Erythroblast (primary cell): Measurements from ENCODE around the gene GLUD1.

Experiments
- GATA1 ChIP-seq: IDR thresholded peaks from 2 replicates; pipeline ENCODE4 v1.6.1; 2011; ENCODE audit warnings: low read depth, mild to moderate bottlenecking, control low read depth, low read length, moderate library complexity
- POLR2A ChIP-seq: IDR thresholded peaks from 2 replicates; pipeline ENCODE4 v1.6.1; 2011; ENCODE audit warnings: mild to moderate bottlenecking, low read length

DNA sequence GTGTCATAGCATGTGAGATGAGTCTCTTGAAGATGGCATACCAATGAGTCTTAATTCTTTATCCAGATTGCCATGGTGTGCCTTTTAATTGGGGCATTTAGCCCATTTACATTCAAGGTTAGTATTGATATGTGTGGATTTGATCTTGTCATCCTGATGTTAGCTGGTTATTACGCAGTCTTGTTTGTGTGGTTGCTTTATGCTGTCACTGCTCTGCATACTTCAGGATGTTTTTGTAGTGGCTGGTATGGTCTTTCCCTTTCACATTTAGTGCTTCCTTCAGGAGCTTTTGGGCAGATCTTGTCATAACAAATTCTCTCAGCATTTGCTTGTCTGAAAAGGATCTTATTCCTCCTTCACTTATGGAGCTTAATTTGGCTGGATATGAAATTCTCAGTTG, 58.0 kb downstream of the GLUD1 start:
- TF ChIP-seq POLR2A (no peak), GATA1 (no peak)
